GM12878 (cell line): ENCODE data around the gene PSMA2. TPM values are rescaled to one million over a fixed set of nuclear protein-coding genes. Genes with fewer than 3 reads are reported as not detected.

Source experiments
- ATAC-seq: fragments of 200-7000 bp; cut with Tn5 transposase; 3 replicates; pipeline ENCODE4 v1.9.1; 2020; ENCODE audit warnings: mild to moderate bottlenecking, moderate library complexity
- BruUV-seq: library from RNA; stranded (reverse); fragments of 400-500 nt; replicated peaks from 2 replicates; lab custom pipeline; 2021; lab: Mats Ljungman, UMichigan
- CTCF ChIA-PET: fragments of 300-600 bp; sonication (Branson Sonifier 250); formaldehyde crosslinking; extraction: SDS; loops from one replicate; lab custom pipeline; 2021; ENCODE audit warnings: inconsistent platforms; lab: Yijun Ruan, JAX
- POLR2A ChIA-PET: fragments of 350-600 bp; formaldehyde crosslinking; extraction: SDS; loops from one replicate; lab custom pipeline; 2021; ENCODE audit warnings: inconsistent platforms; lab: Charles Lee
- RAD21 ChIA-PET: fragments of 300-600 bp; sonication (Branson Sonifier 250); formaldehyde crosslinking; loops from one replicate; lab custom pipeline; 2023; ENCODE audit warnings: antibody characterized with exemption; ENCODE audit not compliant: unreplicated experiment; lab: Charles Lee
- SMC1A ChIA-PET: fragments of 300-600 bp; sonication (Branson Sonifier 250); formaldehyde crosslinking; loops from one replicate; lab custom pipeline; 2023; ENCODE audit not compliant: unreplicated experiment, uncharacterized antibody; lab: Charles Lee
- DNase-seq: peaks from one replicate; pipeline ENCODE4 v3.0.0-alpha.2; 2011; ENCODE audit warnings: low read depth, low spot score
- FAIRE-seq: peaks from 3 replicates; lab custom pipeline; 2011; peaks lifted over from hg19 to GRCh38; lab: Jason Lieb, UNC
- H2AFZ ChIP-seq: 2 replicates; pipeline ENCODE4 v1.6.0; 2011; ENCODE audit warnings: low read depth, low read length, control low read depth; ENCODE audit not compliant: control insufficient read depth
- H3K27ac ChIP-seq: 2 replicates; pipeline ENCODE4 v1.5.1; 2011; ENCODE audit warnings: control low read depth; ENCODE audit not compliant: control insufficient read depth, insufficient read depth
- H3K27me3 ChIP-seq, 2 experiments: replicated peaks in 1 of 2; 2 replicates each; pipeline versions ENCODE4 v1.6.0 to v1.6.1; 2011; ENCODE audit warnings: low read length in 1 of 2; ENCODE audit not compliant: control insufficient read depth in 2 of 2, insufficient read depth in 2 of 2
- H3K36me3 ChIP-seq, 2 experiments: 2 replicates each; pipeline ENCODE4 v1.5.1; 2011; ENCODE audit warnings: low read length in 1 of 2; ENCODE audit not compliant: control insufficient read depth in 2 of 2, insufficient read depth in 2 of 2
- H3K4me1 ChIP-seq: 2 replicates; pipeline ENCODE4 v1.6.1; 2011; ENCODE audit warnings: mild to moderate bottlenecking, low read length, moderate library complexity, mixed read lengths; ENCODE audit not compliant: control insufficient read depth, insufficient read depth
- H3K4me2 ChIP-seq: 2 replicates; pipeline ENCODE4 v1.6.0; 2011; ENCODE audit warnings: control low read depth; ENCODE audit not compliant: control insufficient read depth, insufficient read depth
- H3K4me3 ChIP-seq: fragments of 200-600 bp; sonication (generic); 2 replicates; pipeline ENCODE4 v1.5.1; 2016
- H3K79me2 ChIP-seq: 2 replicates; pipeline ENCODE4 v1.6.0; 2011; ENCODE audit warnings: low read length; ENCODE audit not compliant: control insufficient read depth, insufficient read depth
- H3K9ac ChIP-seq: 2 replicates; pipeline ENCODE4 v1.8.0; 2011; ENCODE audit warnings: low read length, control low read depth, mixed read lengths; ENCODE audit not compliant: control insufficient read depth, insufficient read depth
- H3K9me3 ChIP-seq: replicated peaks from 3 replicates; pipeline ENCODE4 v1.5.1; 2011; ENCODE audit warnings: mild to moderate bottlenecking, low read length; ENCODE audit not compliant: control insufficient read depth, insufficient read depth
- H4K20me1 ChIP-seq: 2 replicates; pipeline ENCODE4 v1.6.0; 2011; ENCODE audit not compliant: control insufficient read depth, insufficient read depth
- ASH2L ChIP-seq: fragments of 300-600, 200-600 bp; sonication (generic); IDR thresholded peaks from 2 replicates; pipeline ENCODE4 v1.6.1; 2017; ENCODE audit warnings: low read depth, mild to moderate bottlenecking, borderline replicate concordance
- KAT2A ChIP-seq: conservative IDR thresholded peaks from 2 replicates; pipeline ENCODE4 v1.6.1; 2011; ENCODE audit warnings: low read depth, low read length; ENCODE audit not compliant: control insufficient read depth
- KDM1A ChIP-seq: fragments of 200-600 bp; sonication (generic); IDR thresholded peaks from 2 replicates; pipeline ENCODE4 v1.6.1; 2016; ENCODE audit warnings: borderline replicate concordance
- MEF2A ChIP-seq: IDR thresholded peaks from 2 replicates; pipeline ENCODE4 v1.6.1; 2011; ENCODE audit warnings: low read depth, mild to moderate bottlenecking, low read length, moderate library complexity; ENCODE audit not compliant: insufficient read depth
- MYB ChIP-seq: fragments of 150-350 bp; IDR thresholded peaks from 2 replicates; pipeline ENCODE4 v1.6.1; 2014; ENCODE audit warnings: mild to moderate bottlenecking, low read depth, low read length, borderline replicate concordance
- POLR2A ChIP-seq: IDR thresholded peaks from 2 replicates; pipeline ENCODE4 v1.6.1; 2011; ENCODE audit warnings: low read depth, mild to moderate bottlenecking, low read length
- POLR2AphosphoS5 ChIP-seq: IDR thresholded peaks from 2 replicates; pipeline ENCODE4 v1.6.1; 2011; ENCODE audit warnings: mild to moderate bottlenecking, low read length, inconsistent platforms
- TARDBP ChIP-seq: IDR thresholded peaks from 2 replicates; pipeline ENCODE4 v1.6.1; 2016; ENCODE audit warnings: borderline replicate concordance
- TCF12 ChIP-seq: IDR thresholded peaks from 2 replicates; pipeline ENCODE4 v1.6.1; 2011; ENCODE audit warnings: low read depth, mild to moderate bottlenecking, low read length
- TCF3 ChIP-seq: IDR thresholded peaks from 2 replicates; pipeline ENCODE4 v1.6.1; 2012; ENCODE audit warnings: low read depth, mild to moderate bottlenecking, low read length, borderline replicate concordance; ENCODE audit not compliant: insufficient read depth
- TCF7 ChIP-seq: IDR thresholded peaks from 2 replicates; pipeline ENCODE4 v1.6.1; 2014; ENCODE audit warnings: antibody characterized with exemption, borderline replicate concordance
- ZNF384 ChIP-seq: IDR thresholded peaks from 2 replicates; pipeline ENCODE4 v1.6.1; 2012; ENCODE audit warnings: low read depth, mild to moderate bottlenecking, low read length, improper control_type of control experiment, borderline replicate concordance
- ZNF592 ChIP-seq: fragments of 450-650 bp; IDR thresholded peaks from 2 replicates; pipeline ENCODE4 v1.6.1; 2017; ENCODE audit warnings: mild to moderate bottlenecking, moderate library complexity
- in situ Hi-C: fragments of 300-500 bp; cut with MboI; formaldehyde crosslinking; loops from 9 replicates; pipeline ENCODE4 v1.14.3; 2018; ENCODE audit warnings: mixed read lengths
- intact Hi-C: fragments of 100-400 bp; cut with micrococcal nuclease; formaldehyde crosslinking; loops from one replicate; pipeline ENCODE4 v1.14.2; 2022; ENCODE audit not compliant: unreplicated experiment
- polyA plus RNA-seq, 11 experiments: library from polyadenylated mRNA; depleted of rRNA in 4 of 11; unstranded in 6 of 11; stranded (reverse) in 5 of 11; fragments of >200 nt; fragmentation: Nextera tagmentation in 4 of 11; fragmentation: Illumina TruSeq in 1 of 11; extraction: Ambion mirVana in 4 of 11; extraction: Trizol in 1 of 11; gene quantifications; 1 replicate in 1 of 11; 2 replicates in 10 of 11; pipeline versions ENCODE4 v1.2.1 to v1.2.3, GENCODE V29; 2011 to 2016; ENCODE audit warnings: inconsistent platforms in 2 of 11, missing spikeins in 2 of 11, low read depth in 1 of 11
- total RNA-seq, 4 experiments: library from RNA; depleted of rRNA in 3 of 4; stranded (reverse); fragments of >200 nt in 3 of 4; fragmentation: Illumina TruSeq in 1 of 4; extraction: Trizol in 1 of 4; gene quantifications; 2 replicates each; pipeline versions ENCODE4 v1.2.1 to v1.2.3, GENCODE V29; 2013 to 2021
- TF ChIP-seq, protein P1 (sequence below): fragments of 150-350 bp; IDR thresholded peaks from 2 replicates; pipeline ENCODE4 v1.6.1; 2016; ENCODE audit warnings: low read depth, low read length

PSMA2 gene
- total and polyA plus RNA-seq, 10 of the 15 experiments (the other 5 are each of a cell fraction or from before 2014, with no cell fraction given), result 129 to 1,223 (median 317) TPM

DNA sequence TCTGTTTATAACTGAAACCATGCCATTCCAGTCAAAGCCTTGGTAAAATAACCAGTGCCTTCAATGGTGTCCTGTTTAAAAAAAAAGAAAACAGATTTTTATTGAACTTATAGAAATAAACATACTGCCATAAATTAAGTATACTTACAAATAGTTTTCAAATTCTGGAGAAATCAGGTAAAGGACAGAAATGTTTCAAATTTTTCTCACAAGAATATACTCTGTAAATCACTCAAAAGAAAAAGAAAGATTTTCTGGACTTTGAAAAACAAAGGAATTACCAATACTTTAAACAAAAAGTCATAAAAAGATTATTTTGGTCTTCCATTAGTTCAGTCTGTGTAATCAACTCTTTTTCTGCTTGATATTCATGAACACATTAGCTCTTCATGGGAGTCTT lies 24.1 kb upstream of the PSMA2 start:
- no peak for FAIRE-seq
- Histone ChIP-seq H3K36me3 (no peaks in the 10 kb centered on the region), H3K9me3 (no peaks in the 10 kb centered on the region; the same call in none of the 3 replicates), H2AFZ (no peak overlapping the region), H3K4me1 (no peaks in the 10 kb centered on the region), H3K4me2 (no peak overlapping the region), H4K20me1 (no peaks in the 10 kb centered on the region), H3K79me2 (no peaks in the 10 kb centered on the region), H3K9ac (no peak overlapping the region), H3K27ac (no peak overlapping the region), H3K27me3 (no peaks in the 10 kb centered on the region), H3K4me3 (no peak overlapping the region)
- in situ Hi-C loops, result no loop called here
- ATAC-seq, result no peak
- POLR2A ChIA-PET, result no interaction called here
- intact Hi-C loops, result no loop called here
- DNase-seq, result no peak
- RAD21 ChIA-PET, result interaction anchor here (1.0 kb wide), 1 partner anchor 110 kb away, joined by 3 read pairs; no protein-coding TSS in a partner anchor
- no TSS peak for BruUV-seq
- SMC1A ChIA-PET, result interaction anchor here (0.6 to 1.4 kb wide), 5 partner anchors 11 to 486 kb away, joined by 3 to 4 read pairs (median 3); no protein-coding TSS in a partner anchor
- CTCF ChIA-PET, result interaction anchor here (2.5 kb wide), 1 partner anchor 15 kb away, joined by 13 read pairs; no protein-coding TSS in a partner anchor
- no peak for TF ChIP-seq KDM1A
- TF ChIP-seq TARDBP, result no peak
- no peak for TF ChIP-seq TCF12
- TF ChIP-seq, protein P1, sequence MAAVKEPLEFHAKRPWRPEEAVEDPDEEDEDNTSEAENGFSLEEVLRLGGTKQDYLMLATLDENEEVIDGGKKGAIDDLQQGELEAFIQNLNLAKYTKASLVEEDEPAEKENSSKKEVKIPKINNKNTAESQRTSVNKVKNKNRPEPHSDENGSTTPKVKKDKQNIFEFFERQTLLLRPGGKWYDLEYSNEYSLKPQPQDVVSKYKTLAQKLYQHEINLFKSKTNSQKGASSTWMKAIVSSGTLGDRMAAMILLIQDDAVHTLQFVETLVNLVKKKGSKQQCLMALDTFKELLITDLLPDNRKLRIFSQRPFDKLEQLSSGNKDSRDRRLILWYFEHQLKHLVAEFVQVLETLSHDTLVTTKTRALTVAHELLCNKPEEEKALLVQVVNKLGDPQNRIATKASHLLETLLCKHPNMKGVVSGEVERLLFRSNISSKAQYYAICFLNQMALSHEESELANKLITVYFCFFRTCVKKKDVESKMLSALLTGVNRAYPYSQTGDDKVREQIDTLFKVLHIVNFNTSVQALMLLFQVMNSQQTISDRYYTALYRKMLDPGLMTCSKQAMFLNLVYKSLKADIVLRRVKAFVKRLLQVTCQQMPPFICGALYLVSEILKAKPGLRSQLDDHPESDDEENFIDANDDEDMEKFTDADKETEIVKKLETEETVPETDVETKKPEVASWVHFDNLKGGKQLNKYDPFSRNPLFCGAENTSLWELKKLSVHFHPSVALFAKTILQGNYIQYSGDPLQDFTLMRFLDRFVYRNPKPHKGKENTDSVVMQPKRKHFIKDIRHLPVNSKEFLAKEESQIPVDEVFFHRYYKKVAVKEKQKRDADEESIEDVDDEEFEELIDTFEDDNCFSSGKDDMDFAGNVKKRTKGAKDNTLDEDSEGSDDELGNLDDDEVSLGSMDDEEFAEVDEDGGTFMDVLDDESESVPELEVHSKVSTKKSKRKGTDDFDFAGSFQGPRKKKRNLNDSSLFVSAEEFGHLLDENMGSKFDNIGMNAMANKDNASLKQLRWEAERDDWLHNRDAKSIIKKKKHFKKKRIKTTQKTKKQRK, result no peak
- no peak for TF ChIP-seq ZNF384
- no peak for TF ChIP-seq POLR2AphosphoS5
- TF ChIP-seq POLR2A, result no peak
- TF ChIP-seq ASH2L, result no peak
- no peak for TF ChIP-seq ZNF592
- TF ChIP-seq MYB, result no peak
- no peak for TF ChIP-seq MEF2A
- no peak for TF ChIP-seq TCF7
- TF ChIP-seq TCF3, result no peak
- no peak for TF ChIP-seq KAT2A
